NCI-H2196 treated with DMSO at 0.1 percent for 48 hours (cell line): ENCODE results near the gene LEMD1.
"Not testable (repeated sequence)": the region's sequence is repeated elsewhere in the genome, so short reads cannot be mapped to it uniquely, and the experiment has no call there.

Experiments
- DNase-seq: peaks from one replicate; lab custom pipeline; 2025; ENCODE audit not compliant: unreplicated experiment; lab: John Stamatoyannopoulos, UW

Gene LEMD1

DNA sequence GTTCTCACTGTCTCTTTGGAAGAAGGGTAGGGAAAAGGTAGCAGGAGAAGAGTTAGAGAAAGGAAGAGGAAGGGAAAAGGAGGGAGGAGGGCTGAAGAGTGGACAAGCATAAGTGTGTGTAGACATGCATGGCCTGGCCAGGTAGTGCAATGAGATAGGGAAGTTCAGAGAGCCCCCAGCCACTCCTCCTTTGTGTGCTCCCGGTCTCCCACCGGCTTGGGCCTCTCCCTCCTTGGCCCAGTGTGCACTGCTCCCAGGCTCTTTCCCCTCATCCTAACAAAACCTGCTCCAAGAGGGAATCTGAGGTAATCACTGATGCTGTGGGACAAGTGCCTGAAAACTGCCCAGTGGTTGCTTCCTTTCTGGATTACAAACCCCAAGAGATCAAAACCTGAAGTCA is 10.3 kb upstream of the LEMD1 start:
- no peak for DNase-seq

- no peak for DNase-seq
Observed at GRCh38 chr1:205430696-205431305, 8.9 kb upstream of the LEMD1 start.

DNA sequence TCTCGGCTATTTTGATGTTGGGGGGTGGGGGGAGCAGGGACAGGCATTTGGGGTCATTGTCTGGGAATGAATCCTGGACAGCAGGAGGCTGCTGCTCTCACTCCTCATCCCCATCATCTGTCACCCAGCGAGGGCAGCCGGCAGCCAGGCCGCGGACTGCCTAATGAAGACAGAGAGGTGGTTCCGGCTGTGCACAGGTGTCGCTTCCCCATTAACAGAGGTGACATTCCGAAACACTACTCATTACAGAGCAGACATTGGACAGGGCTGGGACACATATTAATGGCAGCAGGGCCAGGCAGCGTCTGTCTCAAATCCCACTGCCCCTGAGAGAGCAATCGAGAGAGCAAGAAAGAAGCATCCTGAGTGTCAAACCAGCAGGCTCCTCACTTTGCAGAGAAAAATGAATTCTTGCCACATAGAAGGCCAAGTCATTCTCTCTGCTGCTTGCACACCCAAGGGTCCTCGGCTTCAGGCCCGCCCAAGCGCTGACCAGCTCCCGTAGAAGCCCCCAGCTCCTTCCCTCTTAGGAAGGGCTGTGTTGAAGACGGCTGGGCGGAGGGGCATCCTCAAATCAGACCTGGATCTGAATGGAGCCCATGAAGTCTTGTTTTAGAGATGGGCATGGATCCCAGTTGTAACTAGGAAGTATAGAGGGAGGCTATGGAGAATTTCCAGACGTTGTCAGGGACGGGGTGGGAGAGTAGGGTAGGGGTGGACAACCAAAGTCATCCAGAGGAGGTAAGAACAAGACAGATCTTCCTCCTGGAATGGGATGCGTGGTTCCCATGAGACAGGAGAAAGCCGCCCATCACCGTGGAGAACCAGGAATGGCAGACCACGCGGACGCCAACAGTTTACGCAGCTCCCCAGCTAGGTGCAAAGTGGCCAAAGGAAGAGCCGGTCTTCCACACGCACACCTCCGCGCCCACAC is 8.2 kb upstream of the LEMD1 start:
- DNase-seq, result no peak

- no peak for DNase-seq
Observed at GRCh38 chr1:205424901-205425600, 3.2 kb upstream of the LEMD1 start.

- no peak for DNase-seq
Observed at GRCh38 chr1:205423814-205424399, 2.1 kb upstream of the LEMD1 start.

GRCh38 chr1:205422993-205423642 is 1.3 kb upstream of the LEMD1 start:
- no peak for DNase-seq

- DNase-seq, result no peak
Observed at GRCh38 chr1:205420938-205421337, 918 bp downstream of the LEMD1 start.

DNA sequence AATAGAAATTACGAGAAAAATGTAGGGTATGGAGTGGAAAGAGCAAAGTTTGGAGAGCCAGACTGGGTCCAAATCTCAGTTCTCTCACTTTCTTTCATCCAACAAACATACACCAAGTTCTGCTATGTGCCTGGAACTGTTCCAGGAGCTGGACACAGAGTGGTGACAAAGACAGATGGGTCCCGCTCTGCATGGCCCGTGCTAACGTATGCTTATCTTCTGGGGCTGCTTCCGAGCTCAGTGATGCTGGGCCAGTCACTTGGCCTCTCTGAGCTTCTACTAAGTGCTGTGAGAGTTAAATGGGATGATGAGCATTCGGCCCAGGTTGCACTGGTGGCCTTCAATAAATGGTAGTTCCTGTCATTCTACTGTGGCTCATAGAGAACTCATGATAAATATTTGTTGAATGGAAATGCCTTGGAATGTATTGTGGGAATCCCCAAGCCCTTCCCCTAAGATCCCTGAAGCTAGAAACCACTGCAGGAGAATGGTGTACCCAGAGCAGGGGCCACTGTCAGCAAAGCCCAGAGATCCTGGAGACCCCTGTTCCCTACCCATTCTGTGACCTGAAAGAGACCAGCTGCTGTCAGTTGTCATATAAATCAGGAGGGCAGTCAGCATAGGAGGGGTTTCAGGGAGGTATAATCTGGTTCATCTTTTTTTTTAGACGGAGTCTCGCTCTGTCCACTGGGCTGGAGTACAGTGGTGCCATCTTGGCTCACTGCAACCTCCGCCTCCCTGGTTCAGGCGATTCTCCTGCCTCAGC is 3.8 kb downstream of the LEMD1 start:
- DNase-seq, result no peak

DNA sequence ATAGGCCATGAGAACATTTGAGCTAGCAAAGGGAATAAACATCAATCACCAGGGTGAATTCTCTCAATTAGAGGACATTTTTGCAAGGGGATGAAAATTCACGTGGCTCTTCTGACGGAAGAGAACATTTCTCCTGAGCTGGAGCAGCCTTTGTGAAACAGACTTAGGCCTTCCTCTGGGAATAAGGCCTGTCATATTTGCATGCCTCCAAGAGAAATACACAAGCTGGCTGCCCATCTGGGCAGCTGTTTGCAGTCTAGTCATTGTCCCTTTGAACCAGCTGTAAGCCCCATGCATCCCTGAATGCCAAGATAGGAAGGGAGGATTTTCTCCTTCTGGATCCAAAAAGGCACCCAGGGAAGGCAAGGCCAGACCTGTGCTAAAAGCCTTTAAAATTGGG is 5.5 kb downstream of the LEMD1 start:
- DNase-seq, result no peak

DNA sequence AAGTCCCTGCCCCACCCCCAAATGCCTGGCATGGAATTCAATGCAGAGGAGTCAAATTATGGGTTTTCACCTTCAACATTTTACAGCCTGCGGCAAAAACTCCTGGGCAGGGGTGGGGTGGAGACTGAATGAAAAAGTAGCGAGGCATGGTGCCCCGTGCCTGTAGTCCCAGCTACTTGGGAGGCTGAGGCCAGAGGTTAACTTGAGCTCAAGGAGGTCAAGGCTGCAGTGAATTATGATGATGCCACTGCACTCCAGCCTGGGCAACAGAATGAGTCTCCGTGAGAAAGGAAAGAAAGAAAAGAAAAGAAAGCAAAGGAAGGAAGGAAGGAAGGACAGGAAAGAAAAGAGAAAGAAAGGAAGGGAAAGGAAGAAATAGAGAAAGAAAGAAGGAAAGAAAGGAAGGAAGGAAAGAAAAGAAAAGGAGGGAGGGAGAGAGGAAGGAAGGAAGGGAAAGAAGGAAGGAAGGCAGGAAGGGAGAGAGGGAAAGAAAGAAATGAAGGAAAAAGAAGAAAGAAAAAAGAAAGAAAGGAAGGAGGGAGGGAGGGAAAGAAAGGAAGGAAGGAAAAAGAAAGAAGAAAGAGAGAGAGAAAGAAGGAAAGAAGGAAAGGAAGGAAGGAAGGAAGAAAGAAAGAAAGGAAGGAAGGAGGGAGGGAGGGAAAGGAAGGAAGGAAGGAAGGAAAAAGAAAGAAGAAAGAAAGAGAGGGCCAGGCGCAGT is 11.1 kb downstream of the LEMD1 start:
- no peak for DNase-seq

- no peak for DNase-seq
Observed at GRCh38 chr1:205407970-205408369, 13.9 kb downstream of the LEMD1 start.

DNA sequence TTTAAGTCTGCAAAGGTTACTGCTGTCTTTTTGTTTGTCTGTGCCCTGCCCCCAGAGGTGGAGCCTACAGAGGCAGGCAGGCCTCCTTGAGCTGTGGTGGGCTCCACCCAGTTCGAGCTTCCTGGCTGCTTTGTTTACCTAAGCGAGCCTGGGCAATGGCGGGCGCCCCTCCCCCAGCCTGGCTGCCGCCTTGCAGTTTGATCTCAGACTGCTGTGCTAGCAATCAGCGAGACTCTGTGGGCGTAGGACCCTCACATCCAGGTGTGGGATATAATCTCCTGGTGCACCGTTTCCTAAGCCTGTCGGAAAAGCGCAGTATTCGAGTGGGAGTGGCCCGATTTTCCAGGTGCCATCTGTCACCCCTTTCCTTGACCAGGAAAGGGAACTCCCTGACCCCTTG is 15.6 kb downstream of the LEMD1 start:
- not testable (repeated sequence) for DNase-seq

DNA sequence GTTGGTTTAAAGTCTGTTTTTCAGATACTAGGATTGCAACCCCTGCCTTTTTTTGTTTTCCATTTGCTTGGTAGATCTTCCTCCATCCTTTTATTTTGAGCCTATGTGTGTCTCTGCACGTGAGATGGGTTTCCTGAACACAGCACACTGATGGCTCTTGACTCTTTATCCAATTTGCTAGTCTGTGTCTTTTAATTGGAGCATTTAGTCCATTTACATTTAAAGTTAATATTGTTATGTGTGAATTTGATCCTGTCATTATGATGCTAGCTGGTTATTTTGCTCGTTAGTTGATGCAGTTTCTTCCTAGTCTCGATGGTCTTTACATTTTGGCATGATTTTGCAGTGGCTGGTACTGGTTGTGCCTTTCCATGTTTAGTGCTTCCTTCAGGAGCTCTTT is 17.4 kb downstream of the LEMD1 start:
- not testable (repeated sequence) for DNase-seq

GRCh38 chr1:205398586-205398985 is 23.3 kb downstream of the LEMD1 start:
- DNase-seq, result no peak

DNA sequence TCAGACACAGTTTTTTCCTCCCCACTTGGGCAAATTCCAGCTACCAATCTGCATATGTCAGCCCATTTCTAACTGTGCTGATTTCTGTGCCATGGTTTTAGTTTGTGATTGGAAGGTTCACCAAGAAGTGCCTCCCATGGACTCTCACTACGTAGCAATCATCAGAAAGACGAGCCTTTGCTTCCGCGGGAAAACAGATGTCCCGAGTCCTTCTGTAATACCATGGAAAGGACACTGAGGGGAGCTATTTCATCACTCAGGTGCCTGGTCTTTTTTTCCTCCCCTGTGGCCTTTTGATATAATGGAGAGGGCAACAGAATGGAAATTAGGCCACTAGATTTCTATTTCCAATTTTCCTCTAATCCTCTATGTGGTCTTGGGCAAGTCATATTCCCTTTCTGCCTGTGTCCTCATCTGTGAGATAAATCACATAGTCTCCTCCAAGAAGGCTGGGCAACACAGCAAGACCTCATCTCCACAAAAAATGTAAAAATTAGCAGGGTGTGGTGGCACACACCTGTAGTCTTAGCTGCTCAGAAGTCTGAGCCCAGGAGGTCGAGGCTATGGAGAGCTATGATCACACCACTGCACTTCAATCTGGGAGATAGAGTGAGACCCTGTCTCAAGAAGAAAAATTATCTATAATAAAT is 24.8 kb downstream of the LEMD1 start:
- DNase-seq, result peak; percentile 74

- DNase-seq, result no peak
Observed at GRCh38 chr1:205395616-205396015, 26.2 kb downstream of the LEMD1 start.

GRCh38 chr1:205392650-205393049 is 29.2 kb downstream of the LEMD1 start:
- DNase-seq, result no peak

GRCh38 chr1:205391386-205391785 is 30.5 kb downstream of the LEMD1 start:
- no peak for DNase-seq

DNA sequence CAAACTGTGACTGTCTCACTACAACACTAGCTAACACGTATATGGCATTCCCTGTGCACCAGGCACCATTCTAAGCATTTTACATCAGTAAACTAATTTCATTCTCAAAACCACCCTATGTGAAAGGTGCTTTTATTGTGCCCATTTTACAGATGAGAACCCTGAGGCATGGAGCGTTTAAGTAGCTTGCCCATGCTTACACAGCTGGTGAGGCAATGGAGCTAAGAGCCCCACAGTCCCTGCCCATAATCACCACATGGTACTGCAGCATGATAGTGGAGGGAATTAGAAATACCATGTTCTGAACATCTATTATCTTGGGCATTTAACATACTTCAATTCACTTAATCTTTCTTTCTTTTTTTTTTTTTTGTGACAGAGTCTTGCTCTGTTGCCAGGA is 34.0 kb downstream of the LEMD1 start:
- DNase-seq, result no peak
